Endodermal cell (in vitro differentiated cells): Measurements from ENCODE around the gene ZHX3. TPM values are rescaled to one million over a fixed set of nuclear protein-coding genes. Genes with fewer than 3 reads are reported as not detected.

Experiments used
- DNase-seq: peaks from one replicate; pipeline ENCODE4 v3.0.0-alpha.2; 2017
- H3K27ac ChIP-seq: 2 replicates; pipeline ENCODE4 v1.5.1; 2013; ENCODE audit warnings: mild to moderate bottlenecking, low read depth, low read length, moderate library complexity
- H3K27me3 ChIP-seq: 2 replicates; pipeline ENCODE4 v1.6.1; 2013; ENCODE audit warnings: mild to moderate bottlenecking, low read length, moderate library complexity; ENCODE audit not compliant: insufficient read depth, control insufficient read depth, poor library complexity, severe bottlenecking
- H3K36me3 ChIP-seq: 2 replicates; pipeline ENCODE4 v1.7.0; 2013; ENCODE audit warnings: mild to moderate bottlenecking, low read length, moderate library complexity; ENCODE audit not compliant: control insufficient read depth, insufficient read depth
- H3K4me1 ChIP-seq: one replicate; pipeline ENCODE4 v1.7.0; 2013; ENCODE audit warnings: low read length; ENCODE audit not compliant: control insufficient read depth, insufficient read depth
- H3K4me3 ChIP-seq: 2 replicates; pipeline ENCODE4 v1.5.1; 2013; ENCODE audit warnings: mild to moderate bottlenecking, low read length, moderate library complexity
- H3K9ac ChIP-seq: 2 replicates; pipeline ENCODE4 v1.6.1; 2013; ENCODE audit warnings: mild to moderate bottlenecking, low read length, moderate library complexity; ENCODE audit not compliant: poor library complexity, severe bottlenecking; ENCODE audit errors: extremely low read depth
- H3K9me3 ChIP-seq: 2 replicates; pipeline ENCODE4 v1.6.1; 2013; ENCODE audit warnings: mild to moderate bottlenecking, low read length, moderate library complexity; ENCODE audit not compliant: control insufficient read depth
- H3K27ac Mint-ChIP-seq: 2 replicates; pipeline ENCODE4 v1.8.0; 2020; ENCODE audit warnings: mixed read lengths
- H3K27me3 Mint-ChIP-seq: 2 replicates; pipeline ENCODE4 v1.8.0; 2021; ENCODE audit warnings: mild to moderate bottlenecking, mixed read lengths; ENCODE audit not compliant: insufficient read depth
- H3K36me3 Mint-ChIP-seq: 2 replicates; pipeline ENCODE4 v1.8.0; 2020; ENCODE audit warnings: low read depth, mixed read lengths
- H3K4me1 Mint-ChIP-seq: 2 replicates; pipeline ENCODE4 v1.8.0; 2020; ENCODE audit warnings: mixed read lengths
- H3K4me3 Mint-ChIP-seq: 2 replicates; pipeline ENCODE4 v1.8.0; 2020; ENCODE audit warnings: mild to moderate bottlenecking, moderate library complexity, mixed read lengths
- H3K9me3 Mint-ChIP-seq: 2 replicates; pipeline ENCODE4 v1.8.0; 2020; ENCODE audit warnings: mild to moderate bottlenecking, mixed read lengths
- CTCF ChIP-seq: fragments of 200-600 bp; sonication (generic); conservative IDR thresholded peaks from 2 replicates; pipeline ENCODE4 v1.5.0; 2021; ENCODE audit warnings: antibody characterized with exemption, mild to moderate bottlenecking
- WGBS, 2 experiments: methylation state at CpG; one replicate each; pipeline versions ENCODE4 v1.1.5 to v1.1.7; 2013; ENCODE audit warnings: missing lambda C conversion rate in 2 of 2, mixed read lengths in 1 of 2; ENCODE audit not compliant: insufficient coverage in 1 of 2, insufficient read length in 1 of 2; 5-methylcytosine and 5-hydroxymethylcytosine counted together
- total RNA-seq, 2 donors: library from RNA; stranded (reverse); fragmentation: NEBNext Ultra II Directional in 1 of 2; extraction: Animal tissue kit (Norgen Biotek cat#: 25700) in 1 of 2; gene quantifications; 2 replicates in 1 of 2; 3 replicates in 1 of 2; pipeline ENCODE4 v1.2.1, GENCODE V29; 2021

Gene ZHX3
- total RNA-seq, 2 donors from 2014 or later: 5.4 to 5.5 TPM

GRCh38 chr20:41214202-41214601, 103.3 kb downstream of the ZHX3 start:
- Histone ChIP-seq H3K36me3 (no peaks in the 10 kb centered on the region), H3K27ac (no peak overlapping the region), H3K4me1 (no peaks in the 10 kb centered on the region), H3K4me3 (no peak overlapping the region), H3K9ac (no peak overlapping the region), H3K27me3 (no peaks in the 10 kb centered on the region), H3K9me3 (no peaks in the 10 kb centered on the region)
- 95% methylated on average over 3 of the region's 3 CpGs; no CpG with 5 or more reads in 1 of the 2 experiments for WGBS, 2 experiments
- Mint-ChIP-seq H3K4me3 (no peak overlapping the region), H3K4me1 (no peaks in the 10 kb centered on the region), H3K36me3 (no peaks in the 10 kb centered on the region), H3K27me3 (no peaks in the 10 kb centered on the region), H3K27ac (no peak overlapping the region), H3K9me3 (no peaks in the 10 kb centered on the region)
- DNase-seq: no peak
- no peak for TF ChIP-seq CTCF

GRCh38 chr20:41213150-41213820, 104.2 kb downstream of the ZHX3 start:
- Histone ChIP-seq H3K9ac (no peak overlapping the region), H3K36me3 (no peaks in the 10 kb centered on the region), H3K4me3 (no peak overlapping the region), H3K9me3 (no peaks in the 10 kb centered on the region), H3K4me1 (no peaks in the 10 kb centered on the region), H3K27me3 (no peaks in the 10 kb centered on the region), H3K27ac (no peak overlapping the region)
- Mint-ChIP-seq H3K4me3 (no peak overlapping the region), H3K27me3 (no peaks in the 10 kb centered on the region), H3K27ac (no peak overlapping the region), H3K4me1 (no peaks in the 10 kb centered on the region), H3K36me3 (no peaks in the 10 kb centered on the region), H3K9me3 (no peaks in the 10 kb centered on the region)
- TF ChIP-seq CTCF: no peak
- 96 to 100% methylated on average over 1 of the region's 1 CpG for WGBS, 2 experiments
- DNase-seq: no peak

- no peak overlapping the region for H3K9ac ChIP-seq
- H3K27ac ChIP-seq: no peak overlapping the region
- no peaks in the 10 kb centered on the region for H3K27me3 ChIP-seq
- peaks cover 3% of the 10 kb centered on the region for H3K4me1 ChIP-seq
- H3K27me3 Mint-ChIP-seq: peaks cover 5% of the 10 kb centered on the region
- no peak for TF ChIP-seq CTCF
- no peak overlapping the region for H3K4me3 Mint-ChIP-seq
- H3K4me1 Mint-ChIP-seq: peaks cover 10% of the 10 kb centered on the region
- H3K27ac Mint-ChIP-seq: no peak overlapping the region
- no peaks in the 10 kb centered on the region for H3K9me3 Mint-ChIP-seq
- WGBS, 2 experiments: 85 to 95% methylated on average over 8 to 11 of the region's 11 CpGs
- H3K36me3 Mint-ChIP-seq: no peaks in the 10 kb centered on the region
- H3K36me3 ChIP-seq: no peaks in the 10 kb centered on the region
- no peaks in the 10 kb centered on the region for H3K9me3 ChIP-seq
- no peak overlapping the region for H3K4me3 ChIP-seq
- DNase-seq: no peak
Measured at GRCh38 chr20:41205313-41205712, 112.2 kb downstream of the ZHX3 start.
